GM23248 (cell line): ENCODE data around the gene MAGI3.

Experiments used
- EZH2 ChIP-seq: fragments of 200-600 bp; sonication (generic); IDR thresholded peaks from 2 replicates; pipeline ENCODE4 v1.6.1; 2018; ENCODE audit warnings: antibody characterized with exemption, mild to moderate bottlenecking; ENCODE audit not compliant: insufficient read depth, poor library complexity, severe bottlenecking
- EZH2phosphoT487 ChIP-seq: fragments of 200-600 bp; sonication (generic); IDR thresholded peaks from 2 replicates; pipeline ENCODE4 v1.6.1; 2018; ENCODE audit warnings: antibody characterized with exemption, moderate library complexity, mild to moderate bottlenecking, low read depth; ENCODE audit not compliant: insufficient read depth

GRCh38 chr1:113551728-113552127 lies 161.4 kb downstream of the MAGI3 start:
- TF ChIP-seq EZH2phosphoT487 = no peak
- TF ChIP-seq EZH2 = no peak
